Erythroblast (primary cell): ENCODE measurements around the gene ANK2.

Experiments
- GATA1 ChIP-seq: IDR thresholded peaks from 2 replicates; pipeline ENCODE4 v1.6.1; 2011; ENCODE audit warnings: low read depth, mild to moderate bottlenecking, control low read depth, low read length, moderate library complexity
- POLR2A ChIP-seq: IDR thresholded peaks from 2 replicates; pipeline ENCODE4 v1.6.1; 2011; ENCODE audit warnings: mild to moderate bottlenecking, low read length

- TF ChIP-seq POLR2A (no peak), GATA1 (no peak)
Observed at GRCh38 chr4:113052379-113052951, 3.0 kb downstream of the ANK2 start.
